Neural cell (in vitro differentiated cells): ENCODE results near the gene ACKR1. TPM values are rescaled to one million over a fixed set of nuclear protein-coding genes. Genes with fewer than 3 reads are reported as not detected.

Source experiments
- H2AFZ ChIP-seq: fragments of 200-600, 300-800 bp; sonication (generic), shearing (Covaris generic); 2 replicates; pipeline ENCODE4 v1.6.0; 2014; ENCODE audit warnings: low read depth, mild to moderate bottlenecking, antibody characterized with exemption, low read length, moderate library complexity
- H3F3A ChIP-seq: fragments of 200-600 bp; shearing (Covaris generic); 2 replicates; pipeline ENCODE4 v1.6.1; 2016; ENCODE audit warnings: mild to moderate bottlenecking, moderate library complexity, mixed read lengths, antibody characterized with exemption, low read length; ENCODE audit not compliant: insufficient read depth, poor library complexity, severe bottlenecking
- H3K27ac ChIP-seq: fragments of 200-600, 300-800 bp; sonication (generic), shearing (Covaris generic); 2 replicates; pipeline ENCODE4 v1.5.1; 2014; ENCODE audit warnings: mild to moderate bottlenecking, low read length, moderate library complexity
- H3K27me3 ChIP-seq: fragments of 300-800, 200-600 bp; sonication (generic), shearing (Covaris generic); 2 replicates; pipeline ENCODE4 v1.6.0; 2014; ENCODE audit warnings: mild to moderate bottlenecking, low read depth, low read length, moderate library complexity; ENCODE audit not compliant: insufficient read depth
- H3K36me3 ChIP-seq: fragments of 300-800, 200-600 bp; sonication (generic), shearing (Covaris generic); 2 replicates; pipeline ENCODE4 v1.5.1; 2014; ENCODE audit warnings: mild to moderate bottlenecking, antibody characterized with exemption, low read length, moderate library complexity; ENCODE audit not compliant: insufficient read depth
- H3K4me2 ChIP-seq: fragments of 300-800, 200-600 bp; sonication (generic), shearing (Covaris generic); 2 replicates; pipeline ENCODE4 v1.6.0; 2014; ENCODE audit warnings: mild to moderate bottlenecking, low read length
- H3K4me3 ChIP-seq: fragments of 300-800, 200-600 bp; sonication (generic), shearing (Covaris generic); 2 replicates; pipeline ENCODE4 v1.5.1; 2014; ENCODE audit warnings: mild to moderate bottlenecking, low read length, moderate library complexity
- H3K79me2 ChIP-seq: fragments of 200-600 bp; shearing (Covaris generic); replicated peaks from 2 replicates; pipeline ENCODE4 v1.6.0; 2014; ENCODE audit warnings: mild to moderate bottlenecking, low read length, moderate library complexity; ENCODE audit not compliant: insufficient read depth
- H3K9ac ChIP-seq: fragments of 300-800, 200-600 bp; sonication (generic), shearing (Covaris generic); 2 replicates; pipeline ENCODE4 v1.6.1; 2016; ENCODE audit warnings: mild to moderate bottlenecking, low read length, mixed read lengths
- H3K9me2 ChIP-seq: fragments of 200-600 bp; shearing (Covaris generic); 2 replicates; pipeline ENCODE4 v1.6.1; 2016; ENCODE audit warnings: mild to moderate bottlenecking, low read length, mixed read lengths; ENCODE audit not compliant: insufficient read depth
- H3K9me3 ChIP-seq: fragments of 200-600, 300-800 bp; sonication (generic), shearing (Covaris generic); 2 replicates; pipeline ENCODE4 v1.6.1; 2016; ENCODE audit warnings: mild to moderate bottlenecking, mixed run types, low read length, moderate library complexity, mixed read lengths
- H4K20me1 ChIP-seq: fragments of 200-600 bp; shearing (Covaris generic); 2 replicates; pipeline ENCODE4 v1.6.1; 2016; ENCODE audit warnings: mild to moderate bottlenecking, mixed run types; ENCODE audit not compliant: insufficient read depth
- CTCF ChIP-seq: fragments of 450-650 bp; IDR thresholded peaks from 2 replicates; pipeline ENCODE4 v1.5.1; 2014; ENCODE audit warnings: antibody characterized with exemption, mild to moderate bottlenecking, moderate library complexity; ENCODE audit not compliant: poor library complexity, severe bottlenecking
- EP300 ChIP-seq: fragments of 450-650 bp; conservative IDR thresholded peaks from 2 replicates; pipeline ENCODE4 v1.6.1; 2014; ENCODE audit warnings: antibody characterized with exemption, mild to moderate bottlenecking, moderate library complexity; ENCODE audit not compliant: poor library complexity, severe bottlenecking
- EZH2 ChIP-seq: fragments of 200-600, 300-800 bp; shearing (Covaris generic), sonication (generic); IDR thresholded peaks from 2 replicates; pipeline ENCODE4 v1.6.1; 2014; ENCODE audit warnings: antibody characterized with exemption, low read length, borderline replicate concordance, mild to moderate bottlenecking; ENCODE audit not compliant: insufficient read depth, poor library complexity, severe bottlenecking
- MXI1 ChIP-seq: fragments of 450-650 bp; conservative IDR thresholded peaks from 2 replicates; pipeline ENCODE4 v1.6.1; 2014; ENCODE audit warnings: antibody characterized with exemption, mild to moderate bottlenecking; ENCODE audit not compliant: poor library complexity, severe bottlenecking
- POLR2AphosphoS5 ChIP-seq: IDR thresholded peaks from 2 replicates; pipeline ENCODE4 v1.6.1; 2012
- RAD21 ChIP-seq: fragments of 450-650 bp; conservative IDR thresholded peaks from 2 replicates; pipeline ENCODE4 v1.6.1; 2014; ENCODE audit warnings: antibody characterized with exemption, mild to moderate bottlenecking, moderate library complexity
- SMC3 ChIP-seq: fragments of 450-650 bp; conservative IDR thresholded peaks from 2 replicates; pipeline ENCODE4 v1.6.1; 2014; ENCODE audit warnings: antibody characterized with exemption, mild to moderate bottlenecking, moderate library complexity; ENCODE audit not compliant: poor library complexity
- TAF1 ChIP-seq: IDR thresholded peaks from 2 replicates; pipeline ENCODE4 v1.6.1; 2012; ENCODE audit warnings: low read depth
- polyA plus RNA-seq: library from polyadenylated mRNA; depleted of rRNA; stranded (reverse); fragments of >200 nt; gene quantifications from 2 replicates; pipeline ENCODE4 v1.2.3, GENCODE V29; 2014
- TF ChIP-seq, protein P1 (sequence below): IDR thresholded peaks from 2 replicates; pipeline ENCODE4 v1.6.1; 2012; ENCODE audit warnings: borderline replicate concordance

ACKR1 gene
- polyA plus RNA-seq, 1 donor from 2014 or later: 3.3 TPM

DNA sequence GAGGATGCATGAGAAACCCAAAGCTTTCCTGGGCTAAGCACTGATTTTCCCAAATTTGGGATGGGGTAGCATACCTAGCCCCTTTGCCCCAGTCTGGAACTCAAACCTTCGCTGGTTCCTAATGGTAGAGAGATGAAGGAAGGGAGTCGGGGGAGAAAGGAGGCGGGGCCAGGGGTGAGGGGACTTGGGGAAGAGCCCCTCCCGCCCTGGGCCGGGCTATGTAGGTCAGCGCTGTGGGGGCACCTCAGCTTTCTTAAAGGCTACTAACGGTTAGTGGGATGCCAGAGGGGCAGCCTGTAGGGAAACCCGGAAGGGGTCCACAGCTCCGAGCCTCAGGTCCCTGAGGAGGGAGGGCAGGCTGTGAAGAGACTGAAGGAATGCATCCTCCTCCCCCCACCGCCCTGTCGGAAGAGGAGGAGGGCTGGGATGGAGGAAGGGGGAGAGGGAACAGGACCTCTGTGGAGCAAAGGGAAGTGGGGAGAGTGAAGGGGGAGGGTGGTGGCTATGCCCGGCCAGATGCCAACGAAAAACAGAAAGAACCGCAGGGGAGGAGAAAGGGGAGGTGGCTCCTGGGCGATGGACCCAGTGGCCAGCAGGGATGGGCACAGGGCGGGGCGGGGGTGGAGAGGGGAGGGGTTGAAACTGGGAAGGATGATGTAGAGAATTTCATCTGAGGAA is 31.9 kb upstream of the ACKR1 start:
- Histone ChIP-seq H3K27ac (peak overlapping the region; percentile 83), H2AFZ (peak overlapping the region; percentile 69), H3K9ac (peak overlapping the region; percentile 92), H3K36me3 (peaks cover 7% of the 10 kb centered on the region), H3K4me3 (peak overlapping the region; percentile 93), H3F3A (no peaks in the 10 kb centered on the region), H4K20me1 (no peaks in the 10 kb centered on the region), H3K9me2 (no peaks in the 10 kb centered on the region), H3K27me3 (no peaks in the 10 kb centered on the region), H3K4me2 (peak overlapping the region; percentile 79), H3K79me2 (peaks cover 20% of the 10 kb centered on the region), H3K9me3 (no peaks in the 10 kb centered on the region)
- TF ChIP-seq POLR2AphosphoS5 (no peak), RAD21 (no peak)

DNA sequence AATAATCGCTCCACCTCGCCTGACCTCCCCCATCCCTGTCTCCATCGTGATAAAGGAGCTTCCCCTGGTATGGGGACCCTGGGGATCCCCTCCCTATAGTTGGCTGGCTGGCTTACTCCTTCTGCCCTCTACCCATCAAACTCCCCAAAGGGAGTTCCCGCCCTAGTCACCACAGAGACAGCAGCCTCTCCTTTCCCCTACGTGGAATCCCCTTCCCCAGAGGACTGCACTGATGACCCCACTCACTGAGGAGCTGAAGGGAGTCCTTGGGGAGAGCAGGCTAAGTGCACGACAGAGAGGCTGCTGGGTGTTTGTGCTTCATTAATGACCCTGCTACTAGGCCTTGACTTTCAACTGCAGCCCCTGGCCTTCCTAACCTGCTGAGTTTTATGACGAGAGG is 31.4 kb upstream of the ACKR1 start:
- Histone ChIP-seq H3K9me2 (no peaks in the 10 kb centered on the region), H3K27me3 (no peaks in the 10 kb centered on the region), H2AFZ (no peak overlapping the region), H3K36me3 (peaks cover 7% of the 10 kb centered on the region), H3K4me3 (peak overlapping the region; percentile 93), H3F3A (no peaks in the 10 kb centered on the region), H3K9ac (peak overlapping the region; percentile 92), H4K20me1 (no peaks in the 10 kb centered on the region), H3K27ac (no peak overlapping the region), H3K79me2 (peaks cover 25% of the 10 kb centered on the region), H3K9me3 (no peaks in the 10 kb centered on the region), H3K4me2 (peak overlapping the region; percentile 79)
- no peak for TF ChIP-seq MXI1
- no peak for TF ChIP-seq RAD21
- TF ChIP-seq TAF1: no peak
- TF ChIP-seq, protein P1, sequence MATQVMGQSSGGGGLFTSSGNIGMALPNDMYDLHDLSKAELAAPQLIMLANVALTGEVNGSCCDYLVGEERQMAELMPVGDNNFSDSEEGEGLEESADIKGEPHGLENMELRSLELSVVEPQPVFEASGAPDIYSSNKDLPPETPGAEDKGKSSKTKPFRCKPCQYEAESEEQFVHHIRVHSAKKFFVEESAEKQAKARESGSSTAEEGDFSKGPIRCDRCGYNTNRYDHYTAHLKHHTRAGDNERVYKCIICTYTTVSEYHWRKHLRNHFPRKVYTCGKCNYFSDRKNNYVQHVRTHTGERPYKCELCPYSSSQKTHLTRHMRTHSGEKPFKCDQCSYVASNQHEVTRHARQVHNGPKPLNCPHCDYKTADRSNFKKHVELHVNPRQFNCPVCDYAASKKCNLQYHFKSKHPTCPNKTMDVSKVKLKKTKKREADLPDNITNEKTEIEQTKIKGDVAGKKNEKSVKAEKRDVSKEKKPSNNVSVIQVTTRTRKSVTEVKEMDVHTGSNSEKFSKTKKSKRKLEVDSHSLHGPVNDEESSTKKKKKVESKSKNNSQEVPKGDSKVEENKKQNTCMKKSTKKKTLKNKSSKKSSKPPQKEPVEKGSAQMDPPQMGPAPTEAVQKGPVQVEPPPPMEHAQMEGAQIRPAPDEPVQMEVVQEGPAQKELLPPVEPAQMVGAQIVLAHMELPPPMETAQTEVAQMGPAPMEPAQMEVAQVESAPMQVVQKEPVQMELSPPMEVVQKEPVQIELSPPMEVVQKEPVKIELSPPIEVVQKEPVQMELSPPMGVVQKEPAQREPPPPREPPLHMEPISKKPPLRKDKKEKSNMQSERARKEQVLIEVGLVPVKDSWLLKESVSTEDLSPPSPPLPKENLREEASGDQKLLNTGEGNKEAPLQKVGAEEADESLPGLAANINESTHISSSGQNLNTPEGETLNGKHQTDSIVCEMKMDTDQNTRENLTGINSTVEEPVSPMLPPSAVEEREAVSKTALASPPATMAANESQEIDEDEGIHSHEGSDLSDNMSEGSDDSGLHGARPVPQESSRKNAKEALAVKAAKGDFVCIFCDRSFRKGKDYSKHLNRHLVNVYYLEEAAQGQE: no peak
- no peak for TF ChIP-seq EP300
- TF ChIP-seq CTCF: no peak
- TF ChIP-seq EZH2: no peak

GRCh38 chr1:159175571-159175970 is 29.1 kb upstream of the ACKR1 start:
- no peak for TF ChIP-seq POLR2AphosphoS5
- TF ChIP-seq EZH2: no peak
- no peak for TF ChIP-seq EP300
- TF ChIP-seq SMC3: no peak
- TF ChIP-seq RAD21: no peak
- TF ChIP-seq, protein P1: no peak
- TF ChIP-seq MXI1: no peak
- TF ChIP-seq CTCF: no peak
- TF ChIP-seq TAF1: no peak
- no peak overlapping the region for H2AFZ ChIP-seq
- H3K79me2 ChIP-seq: peaks cover 30% of the 10 kb centered on the region
- no peaks in the 10 kb centered on the region for H3K9me3 ChIP-seq
- H3F3A ChIP-seq: no peaks in the 10 kb centered on the region
- H3K4me3 ChIP-seq: no peak overlapping the region
- no peak overlapping the region for H3K27ac ChIP-seq
- H3K27me3 ChIP-seq: no peaks in the 10 kb centered on the region
- no peaks in the 10 kb centered on the region for H4K20me1 ChIP-seq
- no peaks in the 10 kb centered on the region for H3K9me2 ChIP-seq
- H3K9ac ChIP-seq: no peak overlapping the region
- no peak overlapping the region for H3K4me2 ChIP-seq
- H3K36me3 ChIP-seq: peaks cover 12% of the 10 kb centered on the region
